GM19035 (cell line): ENCODE results near the gene CARM1.

Source experiments
- ATAC-seq: cut with Tn5 transposase; IDR thresholded peaks from one replicate; pipeline ENCODE4 v1.9.1; 2021; ENCODE audit not compliant: unreplicated experiment

CARM1 gene

GRCh38 chr19:10899151-10899653, 27.8 kb downstream of the CARM1 start:
- ATAC-seq = no peak

GRCh38 chr19:10907925-10908324, 36.6 kb downstream of the CARM1 start:
- ATAC-seq = no peak

- no peak for ATAC-seq
Measured at GRCh38 chr19:10908380-10908960, 37.1 kb downstream of the CARM1 start.

- ATAC-seq = no peak
Measured at GRCh38 chr19:10911579-10912363, 40.4 kb downstream of the CARM1 start.

GRCh38 chr19:10912619-10913018, 41.3 kb downstream of the CARM1 start:
- ATAC-seq = no peak

GRCh38 chr19:10913716-10914340, 42.5 kb downstream of the CARM1 start:
- no peak for ATAC-seq

GRCh38 chr19:10915130-10916091, 44.1 kb downstream of the CARM1 start:
- no peak for ATAC-seq

- no peak for ATAC-seq
Measured at GRCh38 chr19:10916602-10917001, 45.2 kb downstream of the CARM1 start.

- no peak for ATAC-seq
Measured at GRCh38 chr19:10918359-10918758, 47.0 kb downstream of the CARM1 start.

GRCh38 chr19:10919352-10920287, 48.3 kb downstream of the CARM1 start:
- no peak for ATAC-seq

GRCh38 chr19:10920288-10920655, 48.9 kb downstream of the CARM1 start:
- no peak for ATAC-seq

GRCh38 chr19:10920781-10921180, 49.4 kb downstream of the CARM1 start:
- no peak for ATAC-seq

- no peak for ATAC-seq
Measured at GRCh38 chr19:10921199-10921909, 50.0 kb downstream of the CARM1 start.

GRCh38 chr19:10921910-10922637, 50.7 kb downstream of the CARM1 start:
- no peak for ATAC-seq

- no peak for ATAC-seq
Measured at GRCh38 chr19:10922638-10923014, 51.3 kb downstream of the CARM1 start.

GRCh38 chr19:10923260-10924112, 52.1 kb downstream of the CARM1 start:
- no peak for ATAC-seq

GRCh38 chr19:10924597-10924996, 53.2 kb downstream of the CARM1 start:
- ATAC-seq = no peak
